K562 (cell line): ENCODE measurements around the gene NIM1K. TPM values are rescaled to one million over a fixed set of nuclear protein-coding genes. Genes with fewer than 3 reads are reported as not detected.

ENCODE experiments used
- ATAC-seq: fragments of 200-7000 bp; cut with Tn5 transposase; 3 replicates; pipeline ENCODE4 v1.9.1; 2020; ENCODE audit warnings: moderate library complexity
- BruUV-seq: library from RNA; stranded (reverse); fragments of 400-500 nt; replicated peaks from 2 replicates; lab custom pipeline; 2021; lab: Mats Ljungman, UMichigan
- CTCF ChIA-PET: fragments of 300-600 bp; formaldehyde crosslinking; extraction: SDS; loops from one replicate; lab custom pipeline; 2021; ENCODE audit warnings: low intra/inter-chr PET ratio; lab: Yijun Ruan, JAX
- POLR2A ChIA-PET: fragments of 300-600, 350-650 bp; sonication (Branson Sonifier 250); formaldehyde crosslinking; extraction: SDS; loops from one replicate; lab custom pipeline; 2021; ENCODE audit warnings: antibody characterized with exemption, inconsistent platforms; lab: Yijun Ruan, JAX
- DNase-seq, 4 experiments: peaks; one replicate each; pipeline versions ENCODE4 v3.0.0 to v3.0.0-alpha.2; 2011 to 2018; ENCODE audit warnings: low spot score in 3 of 4, mixed read lengths in 3 of 4; ENCODE audit errors: extremely low read depth in 1 of 4
- FAIRE-seq: peaks from 2 replicates; lab custom pipeline; 2011; peaks lifted over from hg19 to GRCh38; lab: Jason Lieb, UNC
- H2AFZ ChIP-seq: 2 replicates; pipeline ENCODE4 v1.6.0; 2011; ENCODE audit warnings: low read depth, low read length, control low read depth, inconsistent platforms
- H3K27ac ChIP-seq: fragments of 200-600 bp; 3 replicates; pipeline ENCODE4 v1.8.0; 2011; ENCODE audit warnings: low read depth, mild to moderate bottlenecking, control low read depth, inconsistent platforms, low read length, moderate library complexity, mixed read lengths; ENCODE audit errors: extremely low read depth
- H3K27me3 ChIP-seq, 2 experiments: fragments of 300-600 bp in 1 of 2; 2 replicates in 1 of 2; 3 replicates in 1 of 2; pipeline versions ENCODE4 v1.6.0 to v1.8.0; 2011; ENCODE audit warnings: inconsistent platforms in 2 of 2, low read length in 2 of 2, mild to moderate bottlenecking in 1 of 2, mixed read lengths in 1 of 2, moderate library complexity in 1 of 2; ENCODE audit not compliant: control insufficient read depth in 2 of 2, insufficient read depth in 2 of 2
- H3K36me3 ChIP-seq: fragments of 300-600 bp; 3 replicates; pipeline ENCODE4 v1.8.0; 2011; ENCODE audit warnings: mild to moderate bottlenecking, low read length, inconsistent platforms; ENCODE audit not compliant: control insufficient read depth, insufficient read depth
- H3K4me1 ChIP-seq, 2 experiments: fragments of 200-600 bp in 1 of 2; replicated peaks in 1 of 2; 2 replicates in 1 of 2; 3 replicates in 1 of 2; pipeline versions ENCODE4 v1.5.1 to v1.8.0; 2011; ENCODE audit warnings: inconsistent platforms in 2 of 2, low read length in 2 of 2, mild to moderate bottlenecking in 1 of 2, mixed read lengths in 1 of 2, moderate library complexity in 1 of 2; ENCODE audit not compliant: control insufficient read depth in 2 of 2, insufficient read depth in 2 of 2
- H3K4me2 ChIP-seq: 2 replicates; pipeline ENCODE4 v1.6.1; 2011; ENCODE audit warnings: low read length, control low read depth, inconsistent platforms, mixed read lengths; ENCODE audit not compliant: insufficient read depth
- H3K4me3 ChIP-seq: fragments of 200-600 bp; sonication (generic), shearing (Covaris generic); 2 replicates; pipeline ENCODE4 v1.5.1; 2016; ENCODE audit warnings: control low read depth, inconsistent platforms
- H3K79me2 ChIP-seq: fragments of 200-600 bp; 3 replicates; pipeline ENCODE4 v1.8.0; 2011; ENCODE audit warnings: low read length, inconsistent platforms; ENCODE audit not compliant: control insufficient read depth, insufficient read depth
- H3K9ac ChIP-seq, 2 experiments: 2 replicates each; pipeline versions ENCODE4 v1.6.0 to v1.6.1; 2011; ENCODE audit warnings: low read depth in 2 of 2, low read length in 2 of 2, control low read depth in 1 of 2, inconsistent platforms in 1 of 2, mild to moderate bottlenecking in 1 of 2, mixed read lengths in 1 of 2; ENCODE audit not compliant: insufficient read depth in 1 of 2
- H3K9me1 ChIP-seq: one replicate; pipeline ENCODE4 v1.6.0; 2011; ENCODE audit warnings: inconsistent platforms, mild to moderate bottlenecking, low read length, moderate library complexity; ENCODE audit not compliant: control insufficient read depth, insufficient read depth
- H3K9me3 ChIP-seq: replicated peaks from 2 replicates; pipeline ENCODE4 v1.5.1; 2011; ENCODE audit warnings: low read depth, low read length, inconsistent platforms; ENCODE audit not compliant: control insufficient read depth, insufficient read depth
- H4K20me1 ChIP-seq: replicated peaks from 2 replicates; pipeline ENCODE4 v1.6.1; 2011; ENCODE audit warnings: low read length, inconsistent platforms, mixed read lengths; ENCODE audit not compliant: control insufficient read depth, insufficient read depth
- BCL6 ChIP-seq: fragments of 250-450 bp; sonication (Bioruptor Pico); IDR thresholded peaks from 2 replicates; pipeline ENCODE4 v1.4.0; 2020
- BMI1 ChIP-seq: fragments of 150-350 bp; IDR thresholded peaks from 2 replicates; pipeline ENCODE4 v1.6.1; 2014; ENCODE audit warnings: low read length
- CBX1 ChIP-seq: sonication (generic); IDR thresholded peaks from 2 replicates; pipeline ENCODE4 v1.6.1; 2016; ENCODE audit warnings: antibody characterized with exemption, low read depth, mild to moderate bottlenecking
- CEBPB ChIP-seq: fragments of 450-650 bp; IDR thresholded peaks from 2 replicates; pipeline ENCODE4 v1.6.1; 2016; ENCODE audit warnings: missing genetic modification characterization, missing compliant biosample characterization
- FOSL1 ChIP-seq: fragments of 200-800 bp; sonication (Bioruptor generic); conservative IDR thresholded peaks from 2 replicates; pipeline ENCODE4 v1.6.1; 2016; ENCODE audit warnings: missing genetic modification characterization, missing compliant biosample characterization
- GATA2 ChIP-seq: sonication (generic); formaldehyde crosslinking; IDR thresholded peaks from 2 replicates; pipeline ENCODE4 v1.4.0; 2020; ENCODE audit warnings: mild to moderate bottlenecking, missing genetic modification reagents
- HDAC1 ChIP-seq, 2 experiments: fragments of 450-650 bp; IDR thresholded peaks; 2 replicates each; pipeline ENCODE4 v1.6.1; 2016 to 2017; ENCODE audit warnings: inconsistent platforms in 1 of 2, mild to moderate bottlenecking in 1 of 2, moderate library complexity in 1 of 2
- OTX1 ChIP-seq: fragments of 450-650 bp; formaldehyde crosslinking; IDR thresholded peaks from 2 replicates; pipeline ENCODE4 v1.4.0; 2022; ENCODE audit warnings: mild to moderate bottlenecking
- SMARCA4 ChIP-seq: fragments of 450-650 bp; IDR thresholded peaks from 2 replicates; pipeline ENCODE4 v1.6.1; 2016
- SMARCC2 ChIP-seq: fragments of 450-650 bp; IDR thresholded peaks from 2 replicates; pipeline ENCODE4 v1.6.1; 2017; ENCODE audit warnings: antibody characterized with exemption, moderate library complexity, mild to moderate bottlenecking, low read depth
- TFE3 ChIP-seq: fragments of 450-650 bp; formaldehyde crosslinking; IDR thresholded peaks from 2 replicates; pipeline ENCODE4 v1.4.0; 2020; ENCODE audit warnings: mild to moderate bottlenecking, mixed read lengths
- TRIM24 ChIP-seq, 2 experiments: fragments of 450-650 bp; IDR thresholded peaks; 2 replicates each; pipeline ENCODE4 v1.6.1; 2016
- USF2 ChIP-seq: sonication (generic); formaldehyde crosslinking; IDR thresholded peaks from 2 replicates; pipeline ENCODE4 v1.5.0; 2020; ENCODE audit warnings: missing genetic modification reagents
- ZNF408 ChIP-seq: fragments of 250-450 bp; sonication (Bioruptor Pico); IDR thresholded peaks from 2 replicates; pipeline ENCODE4 v1.4.0; 2020; ENCODE audit warnings: low read depth, mild to moderate bottlenecking, moderate library complexity
- ZNF436 ChIP-seq: fragments of 250-450, 450-650 bp; sonication (Bioruptor Pico); formaldehyde crosslinking; IDR thresholded peaks from 2 replicates; pipeline ENCODE4 v1.7.0; 2020; ENCODE audit warnings: mild to moderate bottlenecking
- ZNF449 ChIP-seq: fragments of 250-450 bp; sonication (Bioruptor Pico); IDR thresholded peaks from 2 replicates; pipeline ENCODE4 v1.8.0; 2022; ENCODE audit warnings: moderate library complexity, mild to moderate bottlenecking, inconsistent platforms
- ZNF740 ChIP-seq, 3 experiments: fragments of 200-800 bp in 1 of 3; sonication (Bioruptor generic) in 1 of 3; sonication (generic) in 1 of 3; formaldehyde crosslinking in 1 of 3; IDR thresholded peaks; 2 replicates each; pipeline versions ENCODE4 v1.6.1 to v1.8.0; 2016 to 2022; ENCODE audit warnings: mild to moderate bottlenecking in 2 of 3, missing compliant biosample characterization in 2 of 3, missing genetic modification characterization in 2 of 3, missing genetic modification reagents in 1 of 3
- ZNF778 ChIP-seq: fragments of 450-650 bp; formaldehyde crosslinking; IDR thresholded peaks from 2 replicates; pipeline ENCODE4 v1.4.0; 2020; ENCODE audit warnings: mild to moderate bottlenecking, moderate library complexity
- WGBS: fragments of 100-300 bp; shearing (Covaris generic); methylation state at CpG from one replicate; pipeline ENCODE4 v1.1.6; 2016; ENCODE audit warnings: low coverage, mixed read lengths; ENCODE audit not compliant: insufficient coverage; ENCODE audit errors: missing lambda C conversion rate; 5-methylcytosine and 5-hydroxymethylcytosine counted together
- in situ Hi-C: fragments of 300-500 bp; cut with MboI; formaldehyde crosslinking; loops from 4 replicates; pipeline ENCODE4 v1.15.0; 2018; ENCODE audit warnings: inconsistent platforms, mixed read lengths
- intact Hi-C: fragments of 100-400 bp; cut with micrococcal nuclease; formaldehyde crosslinking; loops from 2 replicates; pipeline ENCODE4 v1.14.2; 2022
- polyA plus RNA-seq, 8 experiments: library from polyadenylated mRNA; depleted of rRNA in 4 of 8; stranded (reverse) in 5 of 8; unstranded in 3 of 8; fragments of >200 nt; fragmentation: Nextera tagmentation in 2 of 8; fragmentation: Illumina TruSeq in 1 of 8; extraction: Ambion mirVana in 2 of 8; extraction: Trizol in 1 of 8; gene quantifications; 2 replicates each; pipeline versions ENCODE4 v1.2.1 to v1.2.3, GENCODE V29; 2011 to 2014; ENCODE audit warnings: inconsistent platforms in 1 of 8, missing spikeins in 1 of 8
- total RNA-seq, 7 experiments: library from RNA; depleted of rRNA in 6 of 7; stranded (reverse); fragments of >200 nt in 6 of 7; fragmentation: Illumina TruSeq in 2 of 7; extraction: Trizol in 2 of 7; gene quantifications; 2 replicates each; pipeline versions ENCODE4 v1.2.1 to v1.2.3, GENCODE V29; 2011 to 2021; ENCODE audit warnings: low replicate concordance in 1 of 7

NIM1K gene
- total and polyA plus RNA-seq, 9 of the 15 experiments (the other 6 are each of a cell fraction or from before 2014, with no cell fraction given), result 0.03 to 0.34 (median 0.08) TPM; not detected in 3

GRCh38 chr5:43193181-43193893 lies 1.3 kb downstream of the NIM1K start:
- Histone ChIP-seq H4K20me1 (no peaks in the 10 kb centered on the region), H2AFZ (peak overlapping the region; percentile 54), H3K4me2 (peak overlapping the region; percentile 23), H3K9me3 (no peaks in the 10 kb centered on the region), H3K36me3 (no peaks in the 10 kb centered on the region), H3K9me1 (no peaks in the 10 kb centered on the region), H3K9ac (no peak overlapping the region), H3K27me3 (no peaks in the 10 kb centered on the region), H3K27ac (no peak overlapping the region), H3K4me3 (no peak overlapping the region), H3K4me1 (peaks cover 12 to 13% of the 10 kb centered on the region in 2 experiments; a peak in 3 of 5 replicates), H3K79me2 (no peaks in the 10 kb centered on the region)
- ATAC-seq (peak; percentile 75), FAIRE-seq (peak; percentile 49), DNase-seq (peak; percentile 45 to 61 (median 54))
- intact Hi-C loops, result no loop called here
- WGBS, result 14% methylated on average over 12 of the region's 12 CpGs
- BruUV-seq, result no TSS peak
- in situ Hi-C loops, result no loop called here
- ChIA-PET CTCF (no interaction called here), POLR2A (interaction anchor here (1.2 to 2.1 kb wide), 3 partner anchors 19 to 290 kb away, joined by 3 to 6 read pairs (median 4); partner anchors contain the start of gene TMEM267)
- TF ChIP-seq ZNF740 (CRISPR knock-in tag; IDR thresholded peaks at IDR 0.05) (no peak), ZNF740 (tag; IDR thresholded peaks at IDR 0.05) (no peak), USF2 (CRISPR knock-in tag) (no peak), HDAC1 (IDR thresholded peaks at IDR 0.05) (peak in 1 of 2 experiments; percentile 33; a peak in 1 of 4 replicates), TFE3 (CRISPR knock-in tag) (no peak), OTX1 (CRISPR knock-in tag) (0 out of 2 replicates have a peak, but pooled peaks have one; percentile 29), ZNF436 (no peak), TRIM24 (IDR thresholded peaks at IDR 0.05) (peak; percentile 21 to 41; a peak in 1 of 4 replicates), CBX1 (no peak), FOSL1 (tag) (0 out of 2 replicates have a peak, but pooled peaks have one; percentile 42), BMI1 (peak; percentile 85; the same call in 1 of the 2 replicates), ZNF449 (CRISPR knock-in tag) (no peak), SMARCA4 (0 out of 2 replicates have a peak, but pooled peaks have one; percentile 26), GATA2 (CRISPR knock-in tag) (no peak), CEBPB (tag) (peak; percentile 93), SMARCC2 (no peak), ZNF778 (CRISPR knock-in tag) (no peak), BCL6 (CRISPR knock-in tag) (no peak), ZNF408 (CRISPR knock-in tag) (no peak)
